Brain pericyte (primary cell): ENCODE results near the gene COL15A1.

ENCODE experiments used
- DNase-seq: peaks from one replicate; pipeline ENCODE4 v3.0.0-alpha.2; 2012; ENCODE audit warnings: low read depth, low spot score

Gene COL15A1

GRCh38 chr9:98971168-98971914 lies 27.6 kb downstream of the COL15A1 start:
- no peak for DNase-seq

- DNase-seq, result no peak
Measured at GRCh38 chr9:98971915-98972223, 28.2 kb downstream of the COL15A1 start.

- DNase-seq, result no peak
Measured at GRCh38 chr9:98972716-98973115, 29.0 kb downstream of the COL15A1 start.

GRCh38 chr9:98973171-98973570 lies 29.5 kb downstream of the COL15A1 start:
- no peak for DNase-seq

- DNase-seq, result no peak
Measured at GRCh38 chr9:98973576-98973975, 29.9 kb downstream of the COL15A1 start.

GRCh38 chr9:98974106-98974505 lies 30.4 kb downstream of the COL15A1 start:
- DNase-seq, result no peak

- no peak for DNase-seq
Measured at GRCh38 chr9:98974554-98974953, 30.8 kb downstream of the COL15A1 start.

GRCh38 chr9:98974994-98975712 lies 31.4 kb downstream of the COL15A1 start:
- DNase-seq, result no peak

GRCh38 chr9:98975838-98976237 lies 32.1 kb downstream of the COL15A1 start:
- DNase-seq, result no peak

GRCh38 chr9:98977246-98977714 lies 33.6 kb downstream of the COL15A1 start:
- peak; percentile 46 for DNase-seq

- DNase-seq, result no peak
Measured at GRCh38 chr9:98977813-98978212, 34.1 kb downstream of the COL15A1 start.

- DNase-seq, result peak; percentile 68
Measured at GRCh38 chr9:98978231-98978681, 34.5 kb downstream of the COL15A1 start.

GRCh38 chr9:98980291-98980690 lies 36.6 kb downstream of the COL15A1 start:
- no peak for DNase-seq

- peak; percentile 67 for DNase-seq
Measured at GRCh38 chr9:98983295-98984268, 39.9 kb downstream of the COL15A1 start.

- no peak for DNase-seq
Measured at GRCh38 chr9:98985596-98985995, 41.9 kb downstream of the COL15A1 start.

GRCh38 chr9:98986866-98987651 lies 43.4 kb downstream of the COL15A1 start:
- no peak for DNase-seq

- peak; percentile 99 for DNase-seq
Measured at GRCh38 chr9:98989036-98990000, 45.6 kb downstream of the COL15A1 start.

GRCh38 chr9:98990181-98990870 lies 46.6 kb downstream of the COL15A1 start:
- no peak for DNase-seq
